ENCODE data around the gene IDH1.
"Not testable (repeated sequence)": the region's sequence is repeated elsewhere in the genome, so short reads cannot be mapped to it uniquely, and the experiment has no call there.

Gene IDH1

GRCh38 chr2:208239770-208240493, 14.9 kb downstream of the IDH1 start:
- no peak overlapping the region for H3K4me3 ChIP-seq (ENCODE audit: low read length)
- H3K9me3 ChIP-seq (ENCODE audit: control insufficient read depth, low read depth, low read length): no peaks in the 10 kb centered on the region
- H3K9ac ChIP-seq (ENCODE audit: low read length): no peak overlapping the region
- no peaks in the 10 kb centered on the region for H3K4me1 ChIP-seq (ENCODE audit: control insufficient read depth, low read depth, low read length)
- peaks cover 75% of the 10 kb centered on the region for H3K36me3 ChIP-seq (ENCODE audit: control insufficient read depth, low read depth, low read length)
- no peaks in the 10 kb centered on the region for H3K27me3 ChIP-seq (ENCODE audit: control insufficient read depth, insufficient read depth, low read length)
- H3K27ac ChIP-seq (ENCODE audit: low read length): no peak overlapping the region

- peaks cover 37% of the 10 kb centered on the region for H3K36me3 ChIP-seq (ENCODE audit: control insufficient read depth, low read depth, low read length)
- H3K9ac ChIP-seq (ENCODE audit: low read length): no peak overlapping the region
- H3K9me3 ChIP-seq (ENCODE audit: control insufficient read depth, low read depth, low read length): peaks cover 3% of the 10 kb centered on the region
- no peak overlapping the region for H3K27ac ChIP-seq (ENCODE audit: low read length)
- H3K27me3 ChIP-seq (ENCODE audit: control insufficient read depth, insufficient read depth, low read length): no peaks in the 10 kb centered on the region
- H3K4me3 ChIP-seq (ENCODE audit: low read length): no peak overlapping the region
- no peaks in the 10 kb centered on the region for H3K4me1 ChIP-seq (ENCODE audit: control insufficient read depth, low read depth, low read length)
Measured at GRCh38 chr2:208235860-208236259, 19.0 kb downstream of the IDH1 start.

GRCh38 chr2:208234786-208235185, 20.1 kb downstream of the IDH1 start:
- peaks cover 28% of the 10 kb centered on the region for H3K36me3 ChIP-seq (ENCODE audit: control insufficient read depth, low read depth, low read length)
- no peak overlapping the region for H3K4me3 ChIP-seq (ENCODE audit: low read length)
- no peak overlapping the region for H3K9ac ChIP-seq (ENCODE audit: low read length)
- H3K9me3 ChIP-seq (ENCODE audit: control insufficient read depth, low read depth, low read length): peaks cover 3% of the 10 kb centered on the region
- no peaks in the 10 kb centered on the region for H3K27me3 ChIP-seq (ENCODE audit: control insufficient read depth, insufficient read depth, low read length)
- no peak overlapping the region for H3K27ac ChIP-seq (ENCODE audit: low read length)
- H3K4me1 ChIP-seq (ENCODE audit: control insufficient read depth, low read depth, low read length): no peaks in the 10 kb centered on the region

GRCh38 chr2:208228476-208228875, 26.4 kb downstream of the IDH1 start:
- no peak overlapping the region for H3K27ac ChIP-seq (ENCODE audit: low read length)
- peaks cover 3% of the 10 kb centered on the region for H3K9me3 ChIP-seq (ENCODE audit: control insufficient read depth, low read depth, low read length)
- no peaks in the 10 kb centered on the region for H3K4me1 ChIP-seq (ENCODE audit: control insufficient read depth, low read depth, low read length)
- H3K36me3 ChIP-seq (ENCODE audit: control insufficient read depth, low read depth, low read length): no peaks in the 10 kb centered on the region
- no peak overlapping the region for H3K4me3 ChIP-seq (ENCODE audit: low read length)
- H3K9ac ChIP-seq (ENCODE audit: low read length): no peak overlapping the region
- no peaks in the 10 kb centered on the region for H3K27me3 ChIP-seq (ENCODE audit: control insufficient read depth, insufficient read depth, low read length)

- H3K36me3 ChIP-seq (ENCODE audit: control insufficient read depth, low read depth, low read length): no peaks in the 10 kb centered on the region
- H3K4me1 ChIP-seq (ENCODE audit: control insufficient read depth, low read depth, low read length): no peaks in the 10 kb centered on the region
- H3K27ac ChIP-seq (ENCODE audit: low read length): no peak overlapping the region
- H3K9ac ChIP-seq (ENCODE audit: low read length): no peak overlapping the region
- no peaks in the 10 kb centered on the region for H3K27me3 ChIP-seq (ENCODE audit: control insufficient read depth, insufficient read depth, low read length)
- H3K9me3 ChIP-seq (ENCODE audit: control insufficient read depth, low read depth, low read length): peaks cover 3% of the 10 kb centered on the region
- no peak overlapping the region for H3K4me3 ChIP-seq (ENCODE audit: low read length)
Measured at GRCh38 chr2:208227581-208228232, 27.2 kb downstream of the IDH1 start.

- no peaks in the 10 kb centered on the region for H3K4me1 ChIP-seq (ENCODE audit: control insufficient read depth, low read depth, low read length)
- no peak overlapping the region for H3K9ac ChIP-seq (ENCODE audit: low read length)
- H3K9me3 ChIP-seq (ENCODE audit: control insufficient read depth, low read depth, low read length): no peaks in the 10 kb centered on the region
- H3K27me3 ChIP-seq (ENCODE audit: control insufficient read depth, insufficient read depth, low read length): no peaks in the 10 kb centered on the region
- no peak overlapping the region for H3K27ac ChIP-seq (ENCODE audit: low read length)
- H3K4me3 ChIP-seq (ENCODE audit: low read length): no peak overlapping the region
- H3K36me3 ChIP-seq (ENCODE audit: control insufficient read depth, low read depth, low read length): no peaks in the 10 kb centered on the region
Measured at GRCh38 chr2:208224802-208225201, 30.1 kb downstream of the IDH1 start.

GRCh38 chr2:208222351-208222750, 32.5 kb downstream of the IDH1 start:
- Histone ChIP-seq H3K36me3 (ENCODE audit: control insufficient read depth, low read depth, low read length) (no peaks in the 10 kb centered on the region), H3K27ac (ENCODE audit: low read length) (no peak overlapping the region), H3K9ac (ENCODE audit: low read length) (no peak overlapping the region)

GRCh38 chr2:208221873-208222272, 33.0 kb downstream of the IDH1 start:
- H3K27ac ChIP-seq (ENCODE audit: low read length); H3K36me3 ChIP-seq (ENCODE audit: control insufficient read depth, low read depth, low read length): not testable (repeated sequence)

More at GRCh38 chr2:208222351-208222750, 32.5 kb downstream of the IDH1 start:
- no peaks in the 10 kb centered on the region for H3K27me3 ChIP-seq (ENCODE audit: control insufficient read depth, insufficient read depth, low read length)
- H3K4me1 ChIP-seq (ENCODE audit: control insufficient read depth, low read depth, low read length): no peaks in the 10 kb centered on the region
- H3K9me3 ChIP-seq (ENCODE audit: control insufficient read depth, low read depth, low read length): no peaks in the 10 kb centered on the region
- no peak overlapping the region for H3K4me3 ChIP-seq (ENCODE audit: low read length)

GRCh38 chr2:208210688-208211451, 44.0 kb downstream of the IDH1 start:
- no peaks in the 10 kb centered on the region for H3K27me3 ChIP-seq (ENCODE audit: control insufficient read depth, insufficient read depth, low read length)
- H3K27ac ChIP-seq (ENCODE audit: low read length): no peak overlapping the region
- no peak overlapping the region for H3K4me3 ChIP-seq (ENCODE audit: low read length)
- H3K4me1 ChIP-seq (ENCODE audit: control insufficient read depth, low read depth, low read length): peaks cover 5% of the 10 kb centered on the region
- no peaks in the 10 kb centered on the region for H3K9me3 ChIP-seq (ENCODE audit: control insufficient read depth, low read depth, low read length)
- H3K36me3 ChIP-seq (ENCODE audit: control insufficient read depth, low read depth, low read length): no peaks in the 10 kb centered on the region
- no peak overlapping the region for H3K9ac ChIP-seq (ENCODE audit: low read length)

More at GRCh38 chr2:208221873-208222272, 33.0 kb downstream of the IDH1 start:
- H3K4me3 ChIP-seq (ENCODE audit: low read length); H3K9me3 ChIP-seq (ENCODE audit: control insufficient read depth, low read depth, low read length); H3K27me3 ChIP-seq (ENCODE audit: control insufficient read depth, insufficient read depth, low read length); H3K9ac ChIP-seq (ENCODE audit: low read length); H3K4me1 ChIP-seq (ENCODE audit: control insufficient read depth, low read depth, low read length): not testable (repeated sequence)

GRCh38 chr2:208208335-208209085, 46.4 kb downstream of the IDH1 start:
- no peaks in the 10 kb centered on the region for H3K36me3 ChIP-seq (ENCODE audit: control insufficient read depth, low read depth, low read length)
- H3K27me3 ChIP-seq (ENCODE audit: control insufficient read depth, insufficient read depth, low read length): no peaks in the 10 kb centered on the region
- H3K4me3 ChIP-seq (ENCODE audit: low read length): no peak overlapping the region
- no peaks in the 10 kb centered on the region for H3K9me3 ChIP-seq (ENCODE audit: control insufficient read depth, low read depth, low read length)
- H3K9ac ChIP-seq (ENCODE audit: low read length): no peak overlapping the region
- no peaks in the 10 kb centered on the region for H3K4me1 ChIP-seq (ENCODE audit: control insufficient read depth, low read depth, low read length)
- no peak overlapping the region for H3K27ac ChIP-seq (ENCODE audit: low read length)

- Histone ChIP-seq H3K9me3 (ENCODE audit: control insufficient read depth, low read depth, low read length) (no peaks in the 10 kb centered on the region), H3K27ac (ENCODE audit: low read length) (no peak overlapping the region), H3K4me1 (ENCODE audit: control insufficient read depth, low read depth, low read length) (no peaks in the 10 kb centered on the region), H3K4me3 (ENCODE audit: low read length) (no peak overlapping the region), H3K27me3 (ENCODE audit: control insufficient read depth, insufficient read depth, low read length) (no peaks in the 10 kb centered on the region), H3K9ac (ENCODE audit: low read length) (no peak overlapping the region), H3K36me3 (ENCODE audit: control insufficient read depth, low read depth, low read length) (no peaks in the 10 kb centered on the region)
Measured at GRCh38 chr2:208207769-208208168, 47.1 kb downstream of the IDH1 start.

All from iPS-18a (cell line).